ENCODE data around the gene FNTB. TPM values are rescaled to one million over a fixed set of nuclear protein-coding genes. Genes with fewer than 3 reads are reported as not detected.

Gene FNTB
- total RNA-seq, 1 experiment from 2014 or later, result 26.7 TPM

GRCh38 chr14:64992328-64992885, 5.7 kb downstream of the FNTB start (continued):
- no peak for TF ChIP-seq REST (IDR thresholded peaks at IDR 0.05; ENCODE audit: low read depth)
- no peak for TF ChIP-seq EZH2 (IDR thresholded peaks at IDR 0.05)

GRCh38 chr14:64993266-64993930, 6.7 kb downstream of the FNTB start:
- H3K9me3 ChIP-seq (ENCODE audit: control insufficient read depth in 1 of 2, insufficient read depth in 1 of 2, low read depth in 1 of 2, low read length in 2 of 2), result no peaks in the 10 kb centered on the region
- peaks cover 2 to 13% of the 10 kb centered on the region in 2 experiments; a peak in 2 of 4 replicates for H3K4me1 ChIP-seq (ENCODE audit: control insufficient read depth in 1 of 2, insufficient read depth in 2 of 2, low read length in 2 of 2)
- no peak for DNase-seq (ENCODE audit: low read depth, low spot score)
- ATAC-seq, result no peak
- intact Hi-C loops (cut with micrococcal nuclease), result no loop called here
- no peak overlapping the region for H2AFZ ChIP-seq (ENCODE audit: low read depth, low read length, poor library complexity, severe bottlenecking)
- no peak overlapping the region for H3K27ac ChIP-seq (ENCODE audit: low read depth, low read length)
- no peak for TF ChIP-seq YY1 (IDR thresholded peaks at IDR 0.05; ENCODE audit: extremely low read depth, insufficient replicate concordance, low read depth, low read length)
- TF ChIP-seq SP1 (IDR thresholded peaks at IDR 0.05; ENCODE audit: low read depth), result no peak
- TF ChIP-seq TCF7L2 (IDR thresholded peaks at IDR 0.05; ENCODE audit: borderline replicate concordance, extremely low read depth, insufficient read depth, insufficient read length), result no peak
- TF ChIP-seq ELF1 (IDR thresholded peaks at IDR 0.05; ENCODE audit: borderline replicate concordance, low read depth), result no peak
- no peak for TF ChIP-seq EZH2phosphoT487 (IDR thresholded peaks at IDR 0.05; ENCODE audit: borderline replicate concordance)
- no peak for TF ChIP-seq CEBPB (IDR thresholded peaks at IDR 0.05; ENCODE audit: low read depth)
- TF ChIP-seq ATF3 (IDR thresholded peaks at IDR 0.05), result no peak
- no peak for TF ChIP-seq SIN3A (IDR thresholded peaks at IDR 0.05; ENCODE audit: low read depth)
- BruUV-seq (replicated peaks), result no TSS peak
- no peaks in the 10 kb centered on the region for H4K20me1 ChIP-seq (ENCODE audit: insufficient read depth)
- no peak overlapping the region for H3K9ac ChIP-seq (ENCODE audit: low read length)
- no peak overlapping the region for H3K4me2 ChIP-seq (ENCODE audit: low read length)
- RAD21 ChIA-PET (ENCODE audit: low non-redundant PET in 1 of 2, low total read pairs in 2 of 2, uncharacterized antibody in 2 of 2, unreplicated experiment in 2 of 2), result no interaction called here
- H3K79me2 ChIP-seq (ENCODE audit: insufficient read depth, low read length), result peaks cover 77% of the 10 kb centered on the region
- no peaks in the 10 kb centered on the region for H3K27me3 ChIP-seq (ENCODE audit: insufficient read depth, low read length)
- no peak overlapping the region for H3K4me3 ChIP-seq (replicated peaks in 1 of 2; ENCODE audit: low read depth in 1 of 2, low read length in 2 of 2)
- CTCF ChIA-PET, result no interaction called here
- no peaks in the 10 kb centered on the region for H3K36me3 ChIP-seq (ENCODE audit: control insufficient read depth in 1 of 2, insufficient read depth in 2 of 2, low read length in 2 of 2)
- POLR2A ChIA-PET, result no interaction called here
- no peaks in the 10 kb centered on the region for H3K9me2 ChIP-seq (ENCODE audit: insufficient read depth)
